GM10266 (cell line): ENCODE data around the gene ITPR1.

Experiments
- DNase-seq: peaks from one replicate; pipeline ENCODE4 v3.0.0; 2012; ENCODE audit errors: extremely low spot score
- CTCF ChIP-seq: IDR thresholded peaks from 2 replicates; pipeline ENCODE4 v1.5.1; 2012; ENCODE audit warnings: mild to moderate bottlenecking, low read depth; ENCODE audit not compliant: control insufficient read depth, insufficient read depth; ENCODE audit errors: missing control alignments

The ITPR1 gene

GRCh38 chr3:4827767-4828166 lies 334.6 kb downstream of the ITPR1 start:
- no peak for TF ChIP-seq CTCF
- DNase-seq: no peak

- no peak for TF ChIP-seq CTCF
- DNase-seq: no peak
Measured at GRCh38 chr3:4828279-4829030, 335.3 kb downstream of the ITPR1 start.

- DNase-seq: peak; percentile 43
- TF ChIP-seq CTCF: no peak
Measured at GRCh38 chr3:4829031-4829394, 335.9 kb downstream of the ITPR1 start.

DNA sequence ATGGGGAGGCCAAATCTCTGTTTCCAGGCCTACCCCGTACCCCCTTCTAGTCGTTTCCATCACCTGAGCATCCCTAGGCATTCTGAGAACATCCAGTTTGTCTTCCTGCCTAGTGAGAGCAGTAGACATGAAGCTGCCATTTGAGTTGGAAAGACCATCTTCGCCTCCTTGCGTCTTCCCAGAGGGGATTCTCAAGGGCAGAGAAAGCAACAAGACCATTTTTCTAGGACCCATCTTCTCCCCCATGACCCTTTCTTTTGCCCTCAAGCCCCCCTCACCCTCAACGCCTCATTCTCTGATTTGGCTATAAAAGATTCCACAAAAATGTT lies 337.4 kb downstream of the ITPR1 start:
- TF ChIP-seq CTCF: no peak
- no peak for DNase-seq

- DNase-seq: no peak
- no peak for TF ChIP-seq CTCF
Measured at GRCh38 chr3:4831580-4831950, 338.4 kb downstream of the ITPR1 start.

GRCh38 chr3:4833471-4833870 lies 340.3 kb downstream of the ITPR1 start:
- TF ChIP-seq CTCF: no peak
- DNase-seq: no peak

- peak; percentile 60 for DNase-seq
- no peak for TF ChIP-seq CTCF
Measured at GRCh38 chr3:4834403-4834866, 341.3 kb downstream of the ITPR1 start.
